Testis (tissue), 3 donors: ENCODE data around the gene CEMIP. TPM values are rescaled to one million over a fixed set of nuclear protein-coding genes. Genes with fewer than 3 reads are reported as not detected.
A peak's percentile ranks its signal among the peaks of the same experiment; 100 is the strongest.

ENCODE experiments used
- DNase-seq: peaks from one replicate; pipeline ENCODE4 v3.0.0-alpha.2; 2019
- H3K27ac ChIP-seq, 2 donors: fragments of 200-600 bp; sonication (generic); one replicate each; pipeline ENCODE4 v1.5.1; 2019
- H3K27me3 ChIP-seq: fragments of 200-600 bp; sonication (generic); one replicate; pipeline ENCODE4 v1.5.1; 2019
- H3K36me3 ChIP-seq: fragments of 200-600 bp; sonication (generic); one replicate; pipeline ENCODE4 v1.5.1; 2017; ENCODE audit warnings: low read depth; ENCODE audit errors: missing control alignments
- H3K4me1 ChIP-seq: fragments of 200-600 bp; sonication (generic); one replicate; pipeline ENCODE4 v1.5.1; 2019
- H3K4me3 ChIP-seq, 2 donors: fragments of 200-600 bp; sonication (generic); one replicate each; pipeline ENCODE4 v1.5.1; 2017 to 2019
- H3K9me3 ChIP-seq: fragments of 200-600 bp; sonication (generic); one replicate; pipeline ENCODE4 v1.5.1; 2017
- POLR2A ChIP-seq: fragments of 450-650 bp; IDR thresholded peaks from one replicate; pipeline ENCODE4 v1.6.1; 2017; ENCODE audit warnings: antibody characterized with exemption, mild to moderate bottlenecking, moderate library complexity
- WGBS, 2 donors: methylation state at CpG; one replicate each; pipeline ENCODE4 v1.1.5; 2018; 5-methylcytosine and 5-hydroxymethylcytosine counted together
- intact Hi-C: fragments of 100-400 bp; cut with DNase I; formaldehyde crosslinking; loops from one replicate; pipeline ENCODE4 v1.15.1; 2023; ENCODE audit warnings: low total_unique reads
- polyA plus RNA-seq: library from polyadenylated mRNA; stranded (reverse); fragments of 350-450 nt; fragmentation: Illumina TruSeq; extraction: RNeasy Lipid Tissue Mini Kit (QIAGEN cat#74804); gene quantifications from one replicate; pipeline ENCODE4 v1.2.3, GENCODE V29; 2014; ENCODE audit warnings: low read depth, low replicate concordance; ENCODE audit not compliant: insufficient read depth
- total RNA-seq, 2 donors: library from RNA; depleted of rRNA; stranded (reverse); fragments of >200 nt; gene quantifications; one replicate each; pipeline ENCODE4 v1.2.3, GENCODE V29; 2016
- TF ChIP-seq, protein P1 (sequence below), 3 experiments: fragments of 450-650 bp in 2 of 3; fragments of 200-600 bp in 1 of 3; sonication (generic) in 1 of 3; IDR thresholded peaks; one replicate each; pipeline ENCODE4 v1.5.1; 2016 to 2019; ENCODE audit warnings: antibody characterized with exemption in 3 of 3, mild to moderate bottlenecking in 2 of 3, moderate library complexity in 1 of 3

Gene CEMIP
- total and polyA plus RNA-seq, 3 donors from 2014 or later, result 7.5 to 21.5 (median 8.3) TPM

DNA sequence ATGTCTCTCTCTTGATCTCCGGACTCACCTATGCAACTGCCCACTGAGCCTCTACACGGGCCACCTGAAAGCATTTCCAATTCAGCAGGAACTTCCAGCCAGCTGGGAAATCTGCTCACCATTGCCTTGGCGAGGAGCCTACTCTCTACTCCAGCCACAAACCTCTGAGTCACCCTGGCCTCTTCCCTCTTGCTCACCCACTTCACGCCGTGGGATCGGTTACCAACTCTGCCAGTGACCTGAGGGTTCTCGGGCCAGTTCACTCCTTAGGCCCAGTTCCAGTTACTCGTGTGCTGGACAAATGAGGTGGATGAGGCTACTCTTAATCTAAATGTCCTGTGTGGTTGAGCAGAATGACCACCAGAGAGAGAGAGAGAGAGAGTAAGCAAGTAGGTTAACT, 70.1 kb downstream of the CEMIP start:
- WGBS, 2 donors, result 79 to 82% methylated on average over 8 of the region's 8 CpGs
- Histone ChIP-seq H3K27me3 (no peaks in the 10 kb centered on the region), H3K36me3 (no peaks in the 10 kb centered on the region), H3K9me3 (no peaks in the 10 kb centered on the region), H3K4me3 (no peak overlapping the region), H3K4me1 (peaks cover 3% of the 10 kb centered on the region), H3K27ac (no peak overlapping the region)
- no peak for TF ChIP-seq POLR2A
- TF ChIP-seq, protein P1, sequence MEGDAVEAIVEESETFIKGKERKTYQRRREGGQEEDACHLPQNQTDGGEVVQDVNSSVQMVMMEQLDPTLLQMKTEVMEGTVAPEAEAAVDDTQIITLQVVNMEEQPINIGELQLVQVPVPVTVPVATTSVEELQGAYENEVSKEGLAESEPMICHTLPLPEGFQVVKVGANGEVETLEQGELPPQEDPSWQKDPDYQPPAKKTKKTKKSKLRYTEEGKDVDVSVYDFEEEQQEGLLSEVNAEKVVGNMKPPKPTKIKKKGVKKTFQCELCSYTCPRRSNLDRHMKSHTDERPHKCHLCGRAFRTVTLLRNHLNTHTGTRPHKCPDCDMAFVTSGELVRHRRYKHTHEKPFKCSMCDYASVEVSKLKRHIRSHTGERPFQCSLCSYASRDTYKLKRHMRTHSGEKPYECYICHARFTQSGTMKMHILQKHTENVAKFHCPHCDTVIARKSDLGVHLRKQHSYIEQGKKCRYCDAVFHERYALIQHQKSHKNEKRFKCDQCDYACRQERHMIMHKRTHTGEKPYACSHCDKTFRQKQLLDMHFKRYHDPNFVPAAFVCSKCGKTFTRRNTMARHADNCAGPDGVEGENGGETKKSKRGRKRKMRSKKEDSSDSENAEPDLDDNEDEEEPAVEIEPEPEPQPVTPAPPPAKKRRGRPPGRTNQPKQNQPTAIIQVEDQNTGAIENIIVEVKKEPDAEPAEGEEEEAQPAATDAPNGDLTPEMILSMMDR (IDR thresholded peaks at IDR 0.05), result no peak
- DNase-seq, result no peak
- intact Hi-C loops, result no loop called here

DNA sequence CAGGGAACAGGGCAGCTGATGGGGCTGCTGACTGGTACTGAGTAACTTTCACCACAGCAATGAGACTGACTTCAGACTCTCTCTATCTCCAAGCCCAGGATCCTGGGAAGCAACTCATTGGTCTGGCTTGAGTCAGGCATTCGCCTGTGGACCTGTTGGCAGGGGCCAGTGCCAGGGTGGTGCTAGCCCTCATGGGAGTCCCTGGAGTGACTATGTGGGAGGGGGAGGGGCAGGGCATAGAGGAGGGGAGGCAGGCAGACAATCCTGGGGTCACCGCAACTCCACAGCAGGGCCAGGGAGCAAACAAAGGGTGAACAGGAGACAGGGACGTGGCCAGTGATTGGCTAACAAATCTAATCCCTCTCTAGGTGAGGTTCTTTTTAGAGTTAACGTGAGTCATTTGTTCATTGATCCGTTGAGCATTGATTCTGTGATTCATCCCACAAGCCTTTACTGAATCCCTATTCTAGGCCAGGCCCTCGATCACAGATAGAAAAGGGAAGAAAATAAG, 71.8 kb downstream of the CEMIP start:
- Histone ChIP-seq H3K9me3 (no peaks in the 10 kb centered on the region), H3K27ac (no peak overlapping the region), H3K36me3 (no peaks in the 10 kb centered on the region), H3K4me3 (no peak overlapping the region), H3K27me3 (no peaks in the 10 kb centered on the region), H3K4me1 (peaks cover 3% of the 10 kb centered on the region)
- intact Hi-C loops, result no loop called here
- DNase-seq, result no peak
- 95 to 96% methylated on average over 6 of the region's 6 CpGs for WGBS, 2 donors
- no peak for TF ChIP-seq POLR2A
- TF ChIP-seq, protein P1 (IDR thresholded peaks at IDR 0.05), result no peak

- H3K36me3 ChIP-seq, result no peaks in the 10 kb centered on the region
These were observed 73.5 kb downstream of the CEMIP start for GRCh38 chr15:80852676-80853075.

DNA sequence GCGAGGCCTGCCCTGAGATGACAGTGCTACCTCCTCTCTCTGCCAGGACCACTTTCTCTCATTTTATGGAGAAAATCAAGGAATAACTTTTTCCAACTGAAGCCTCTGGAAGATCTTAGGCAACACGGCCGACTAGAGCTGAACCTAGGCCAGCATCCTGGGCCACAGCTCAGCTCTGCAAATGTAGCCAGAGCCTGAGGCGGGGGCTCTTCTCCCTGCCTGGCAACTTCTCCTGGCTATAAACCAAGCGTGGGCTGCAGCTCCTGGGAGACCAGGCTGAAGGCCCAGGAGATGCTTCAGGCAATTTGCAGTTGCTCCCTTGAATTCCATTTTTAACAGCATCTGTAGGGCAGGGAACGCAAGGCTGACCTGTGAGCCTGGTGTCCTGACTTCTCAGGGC, 74.9 kb downstream of the CEMIP start:
- Histone ChIP-seq H3K36me3 (no peaks in the 10 kb centered on the region), H3K4me1 (peaks cover 3% of the 10 kb centered on the region), H3K4me3 (no peak overlapping the region), H3K27me3 (no peaks in the 10 kb centered on the region), H3K9me3 (no peaks in the 10 kb centered on the region), H3K27ac (no peak overlapping the region)
- DNase-seq, result peak; percentile 76
- 41 to 63% methylated on average over 6 of the region's 6 CpGs for WGBS, 2 donors
- TF ChIP-seq, protein P1 (IDR thresholded peaks at IDR 0.05), result no peak
- no peak for TF ChIP-seq POLR2A
- intact Hi-C loops, result no loop called here

More at GRCh38 chr15:80852676-80853075, 73.5 kb downstream of the CEMIP start:
- Histone ChIP-seq H3K4me3 (no peak overlapping the region), H3K27ac (no peak overlapping the region), H3K27me3 (no peaks in the 10 kb centered on the region), H3K9me3 (no peaks in the 10 kb centered on the region), H3K4me1 (peaks cover 3% of the 10 kb centered on the region)
- no peak for TF ChIP-seq POLR2A
- TF ChIP-seq, protein P1 (IDR thresholded peaks at IDR 0.05), result no peak
- DNase-seq, result no peak
- WGBS, 2 donors, result 76 to 86% methylated on average over 4 of the region's 4 CpGs
- intact Hi-C loops, result no loop called here

- no peak overlapping the region for H3K4me3 ChIP-seq
- H3K27ac ChIP-seq, result no peak overlapping the region
- intact Hi-C loops, result no loop called here
- TF ChIP-seq, protein P1 (IDR thresholded peaks at IDR 0.05), result no peak
- TF ChIP-seq POLR2A, result no peak
- no peaks in the 10 kb centered on the region for H3K9me3 ChIP-seq
- DNase-seq, result no peak
- no peaks in the 10 kb centered on the region for H3K36me3 ChIP-seq
- no peaks in the 10 kb centered on the region for H3K27me3 ChIP-seq
- 92 to 97% methylated on average over 4 of the region's 4 CpGs for WGBS, 2 donors
- peaks cover 3% of the 10 kb centered on the region for H3K4me1 ChIP-seq
These were observed 76.0 kb downstream of the CEMIP start for GRCh38 chr15:80855206-80855605.
